GM19238 (cell line): ENCODE measurements around the gene MLLT1.
A peak's percentile ranks its signal among the peaks of the same experiment; 100 is the strongest.

Experiments used
- DNase-seq: peaks from one replicate; pipeline ENCODE4 v3.0.0; 2011; ENCODE audit warnings: low spot score; ENCODE audit not compliant: insufficient read length

The MLLT1 gene

GRCh38 chr19:6221878-6222746 lies 57.7 kb downstream of the MLLT1 start:
- DNase-seq = no peak

- no peak for DNase-seq
Measured at GRCh38 chr19:6221220-6221877, 58.4 kb downstream of the MLLT1 start.

- DNase-seq = no peak
Measured at GRCh38 chr19:6220385-6221191, 59.2 kb downstream of the MLLT1 start.

GRCh38 chr19:6219586-6220290 lies 60.0 kb downstream of the MLLT1 start:
- no peak for DNase-seq

- no peak for DNase-seq
Measured at GRCh38 chr19:6219147-6219525, 60.6 kb downstream of the MLLT1 start.

- DNase-seq = peak; percentile 98
Measured at GRCh38 chr19:6218491-6219146, 61.2 kb downstream of the MLLT1 start.

DNA sequence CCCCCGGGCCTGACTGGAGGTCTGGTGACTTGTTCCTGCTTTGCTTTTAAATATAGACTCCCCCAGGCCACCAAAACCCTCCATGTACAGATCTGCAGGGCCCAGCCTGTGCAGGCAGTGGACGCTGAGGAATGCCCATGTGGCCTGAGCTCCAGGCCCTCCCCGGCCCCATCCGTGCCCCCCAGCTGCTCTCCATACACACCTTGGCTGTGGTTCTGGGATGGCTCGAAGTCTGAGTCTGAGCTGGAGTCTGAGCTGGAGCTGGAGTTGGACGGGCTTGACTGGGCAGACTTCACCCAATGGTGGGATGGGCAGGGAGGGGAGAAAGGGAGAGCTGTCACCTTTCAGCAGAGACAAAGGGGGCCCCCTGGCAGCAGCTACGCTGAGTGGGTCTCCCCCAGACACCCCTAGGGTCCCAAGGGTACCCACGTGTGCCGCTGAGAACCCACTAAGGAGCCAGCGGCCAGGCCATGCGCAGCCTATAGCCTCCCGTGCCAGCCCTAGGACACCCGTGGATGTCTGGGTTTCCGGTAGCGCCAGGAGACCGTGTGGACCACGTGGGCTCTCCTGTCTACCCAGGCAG lies 61.9 kb downstream of the MLLT1 start:
- no peak for DNase-seq

DNA sequence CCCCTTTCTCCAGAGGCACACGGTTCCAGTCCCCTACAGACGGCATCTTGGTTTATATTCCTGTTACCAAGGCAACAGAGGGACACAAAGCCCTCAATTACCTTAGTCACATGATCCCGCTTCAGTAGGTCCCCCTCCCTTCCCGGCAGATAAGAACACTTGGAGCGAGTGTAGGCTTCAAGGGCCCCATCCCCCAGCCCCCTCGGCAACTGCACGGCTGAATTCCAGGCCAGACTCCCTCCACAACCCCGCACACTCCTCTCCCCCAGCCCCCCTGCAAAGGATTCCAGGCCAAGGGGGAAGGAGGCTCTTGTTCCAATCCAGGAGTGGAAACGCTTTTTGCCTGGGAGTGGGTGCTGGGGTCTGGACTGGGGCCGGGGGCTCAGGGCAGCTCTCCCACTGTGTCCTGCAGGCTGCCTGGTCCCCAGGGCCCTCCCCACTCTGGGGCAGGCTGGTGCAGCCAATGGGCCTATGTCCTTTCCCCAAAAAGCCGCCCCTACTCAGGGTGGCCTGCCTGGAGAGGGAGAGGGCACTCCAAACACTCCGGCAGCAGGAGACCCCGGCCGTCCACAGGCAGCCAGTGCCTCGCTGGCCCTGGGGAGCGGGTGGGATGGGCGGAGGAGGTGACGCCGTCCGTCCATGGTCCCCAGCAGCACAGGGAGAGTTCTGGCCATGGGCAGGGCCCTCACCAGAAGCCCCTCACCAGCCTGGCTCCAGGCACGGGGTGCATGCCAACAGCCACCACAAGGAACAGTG lies 62.6 kb downstream of the MLLT1 start:
- DNase-seq = no peak

DNA sequence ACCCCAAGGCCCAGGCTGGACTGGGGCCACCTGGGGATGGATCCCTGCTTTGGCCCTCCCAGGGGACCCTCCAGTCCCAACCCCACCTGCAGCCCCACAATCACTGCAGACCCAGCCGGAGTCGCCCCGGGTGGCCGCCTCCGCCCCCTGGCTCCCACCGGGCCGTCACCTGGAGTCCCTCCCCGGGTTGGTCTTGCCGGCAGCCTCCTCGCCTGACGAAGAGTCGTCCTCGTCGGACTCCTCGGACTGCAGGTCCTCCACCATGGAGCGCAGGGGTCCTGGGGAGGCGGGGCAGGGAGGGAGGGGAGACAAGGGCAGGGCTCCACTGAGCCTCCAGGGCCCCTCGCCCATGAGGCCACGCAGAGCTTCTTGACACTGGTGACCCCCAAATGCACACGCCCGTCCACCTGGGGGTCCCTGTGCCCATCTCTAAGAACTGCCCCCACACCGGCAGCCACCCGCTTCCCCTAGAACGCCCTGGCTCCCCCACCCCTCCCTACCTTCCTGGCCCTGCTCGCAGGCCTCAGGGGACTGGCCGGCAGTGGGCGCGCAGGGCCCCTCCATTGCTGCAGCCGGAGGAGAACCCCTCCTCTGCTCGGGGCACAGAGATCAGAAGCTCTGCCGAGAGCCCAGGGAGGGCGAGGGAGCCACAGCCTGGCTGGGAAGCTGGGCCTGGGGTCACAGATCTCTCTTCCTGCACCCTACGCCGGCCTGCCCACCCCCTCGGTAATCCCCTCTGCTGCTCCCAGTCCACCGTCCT lies 63.4 kb downstream of the MLLT1 start:
- no peak for DNase-seq

- DNase-seq = no peak
Measured at GRCh38 chr19:6215701-6216235, 64.0 kb downstream of the MLLT1 start.

DNA sequence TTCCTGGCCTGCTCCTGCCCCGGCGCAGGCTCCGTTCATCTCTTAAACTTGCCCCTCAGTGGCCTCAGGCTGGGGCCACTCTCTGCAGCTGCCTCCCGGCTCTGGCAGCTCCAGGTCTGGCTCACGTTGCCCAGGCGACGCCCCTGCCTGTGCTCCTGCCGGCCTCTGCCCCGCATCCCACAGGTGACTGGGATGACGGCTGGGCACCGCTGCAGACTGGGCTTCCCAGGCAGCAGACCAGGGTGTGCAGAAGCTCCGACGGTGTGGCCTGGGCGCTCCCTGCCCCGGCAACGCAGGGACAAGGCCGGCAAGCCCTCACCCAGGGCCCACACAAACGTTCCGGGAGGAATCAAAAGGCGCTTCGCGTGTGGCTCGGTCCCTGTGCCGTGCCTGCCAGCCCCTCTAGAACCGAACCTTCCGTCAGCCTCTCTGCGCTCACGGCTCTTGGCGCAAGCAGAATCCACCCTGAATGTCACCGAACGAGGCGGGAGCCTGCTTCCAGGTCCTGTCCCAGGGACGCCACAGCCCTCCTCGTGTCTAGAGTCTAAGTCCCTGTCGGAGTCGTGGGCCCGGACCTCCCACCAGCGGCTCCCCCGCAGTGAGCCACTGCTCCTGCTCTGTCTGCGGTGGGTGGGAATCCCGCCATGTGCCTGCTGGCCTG lies 64.8 kb downstream of the MLLT1 start:
- DNase-seq = no peak

DNA sequence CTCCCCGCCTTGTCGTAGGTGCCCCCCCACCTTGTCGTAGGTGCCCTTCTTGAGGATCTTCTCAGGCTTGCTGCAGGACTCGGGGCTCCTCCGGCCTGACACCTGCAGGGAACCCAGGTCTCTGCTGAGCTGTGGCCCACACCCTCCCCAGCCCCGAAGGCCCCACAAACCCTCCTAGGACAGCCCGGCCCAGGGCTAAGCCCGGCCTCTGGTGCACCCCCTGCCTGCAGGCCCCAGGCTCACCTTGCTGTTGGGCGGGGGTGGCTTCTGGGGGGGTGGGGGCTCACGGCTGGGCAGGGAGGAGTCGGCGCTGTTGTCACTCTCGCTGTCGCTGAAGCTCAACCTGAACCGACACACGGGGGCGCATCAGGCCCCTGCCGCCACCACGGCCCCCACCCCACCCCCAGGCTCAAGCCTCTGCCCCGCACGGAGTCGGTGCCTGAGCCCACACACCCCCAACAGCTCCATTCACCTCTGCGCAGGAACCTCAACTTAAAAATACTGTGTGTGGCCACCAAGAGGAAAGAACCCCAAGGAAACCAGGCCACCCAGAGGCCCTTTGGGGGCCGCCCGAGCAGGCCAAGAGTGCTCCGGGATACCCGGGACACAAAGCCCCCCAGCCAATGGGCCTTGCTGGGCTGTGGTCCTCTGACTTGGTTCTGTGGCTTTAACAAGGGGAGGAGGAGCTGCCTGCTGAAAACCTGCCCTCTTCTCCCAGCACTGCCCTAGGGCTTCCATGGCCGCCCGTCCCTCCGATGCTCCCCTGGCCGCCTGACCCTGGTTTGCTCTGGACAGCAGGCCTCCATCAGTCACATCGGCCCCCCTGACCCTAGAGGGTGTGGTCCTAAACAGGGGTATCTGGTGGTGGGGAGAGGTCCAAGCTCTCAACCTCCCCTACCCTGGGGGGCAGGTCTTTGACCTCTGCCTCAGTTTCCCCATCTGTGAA lies 65.8 kb downstream of the MLLT1 start:
- DNase-seq = no peak

GRCh38 chr19:6213266-6213595 lies 66.5 kb downstream of the MLLT1 start:
- DNase-seq = no peak

- DNase-seq = no peak
Measured at GRCh38 chr19:6212403-6213265, 67.1 kb downstream of the MLLT1 start.

GRCh38 chr19:6211632-6212402 lies 68.0 kb downstream of the MLLT1 start:
- no peak for DNase-seq
